Osteocyte (in vitro differentiated cells): ENCODE results near the gene NPAS2. TPM values are rescaled to one million over a fixed set of nuclear protein-coding genes. Genes with fewer than 3 reads are reported as not detected.

Experiments
- DNase-seq: peaks from one replicate; pipeline ENCODE4 v3.0.0; 2021; ENCODE audit warnings: mixed read lengths; ENCODE audit not compliant: unreplicated experiment; ENCODE audit errors: extremely low spot score
- H3K27ac Mint-ChIP-seq: one replicate; pipeline ENCODE4 v1.8.0; 2021; ENCODE audit warnings: mild to moderate bottlenecking, mixed read lengths; ENCODE audit not compliant: unreplicated experiment
- H3K27me3 Mint-ChIP-seq: one replicate; pipeline ENCODE4 v1.8.0; 2021; ENCODE audit warnings: mixed read lengths; ENCODE audit not compliant: unreplicated experiment
- H3K36me3 Mint-ChIP-seq: one replicate; pipeline ENCODE4 v1.8.0; 2021; ENCODE audit warnings: mixed read lengths; ENCODE audit not compliant: unreplicated experiment
- H3K4me1 Mint-ChIP-seq: one replicate; pipeline ENCODE4 v1.8.0; 2021; ENCODE audit warnings: mixed read lengths; ENCODE audit not compliant: unreplicated experiment
- H3K4me3 Mint-ChIP-seq: one replicate; pipeline ENCODE4 v1.8.0; 2021; ENCODE audit warnings: mild to moderate bottlenecking, moderate library complexity, mixed read lengths; ENCODE audit not compliant: unreplicated experiment
- H3K9me3 Mint-ChIP-seq: one replicate; pipeline ENCODE4 v1.8.0; 2021; ENCODE audit warnings: mixed read lengths; ENCODE audit not compliant: unreplicated experiment
- CTCF ChIP-seq: fragments of 200-600 bp; sonication (generic); IDR thresholded peaks from 2 replicates; pipeline ENCODE4 v1.5.0; 2021; ENCODE audit warnings: antibody characterized with exemption, mild to moderate bottlenecking, moderate library complexity
- total RNA-seq: library from RNA; stranded (reverse); gene quantifications from 2 replicates; pipeline ENCODE4 v1.2.1, GENCODE V29; 2021

Gene NPAS2
- total RNA-seq, 1 donor from 2014 or later, result 16.6 TPM

GRCh38 chr2:100974712-100975520, 155.0 kb downstream of the NPAS2 start:
- no peaks in the 10 kb centered on the region for H3K9me3 Mint-ChIP-seq
- peaks cover 5% of the 10 kb centered on the region for H3K4me1 Mint-ChIP-seq
- peaks cover 34% of the 10 kb centered on the region for H3K36me3 Mint-ChIP-seq
- TF ChIP-seq CTCF, result no peak
- H3K4me3 Mint-ChIP-seq, result no peak overlapping the region
- no peak overlapping the region for H3K27ac Mint-ChIP-seq
- no peaks in the 10 kb centered on the region for H3K27me3 Mint-ChIP-seq
- no peak for DNase-seq

GRCh38 chr2:100975521-100975785, 155.5 kb downstream of the NPAS2 start:
- peaks cover 35% of the 10 kb centered on the region for H3K36me3 Mint-ChIP-seq
- H3K27me3 Mint-ChIP-seq, result no peaks in the 10 kb centered on the region
- peaks cover 5% of the 10 kb centered on the region for H3K4me1 Mint-ChIP-seq
- H3K4me3 Mint-ChIP-seq, result no peak overlapping the region
- H3K27ac Mint-ChIP-seq, result no peak overlapping the region
- DNase-seq, result no peak
- no peak for TF ChIP-seq CTCF
- H3K9me3 Mint-ChIP-seq, result no peaks in the 10 kb centered on the region

- Mint-ChIP-seq H3K9me3 (no peaks in the 10 kb centered on the region), H3K36me3 (peaks cover 31% of the 10 kb centered on the region), H3K4me3 (no peak overlapping the region), H3K27me3 (no peaks in the 10 kb centered on the region), H3K27ac (no peak overlapping the region), H3K4me1 (peaks cover 7% of the 10 kb centered on the region)
- no peak for TF ChIP-seq CTCF
- no peak for DNase-seq
These were observed 156.1 kb downstream of the NPAS2 start for GRCh38 chr2:100976061-100976460.

- Mint-ChIP-seq H3K27me3 (no peaks in the 10 kb centered on the region), H3K27ac (no peak overlapping the region), H3K4me1 (peaks cover 8% of the 10 kb centered on the region), H3K4me3 (no peak overlapping the region), H3K36me3 (peaks cover 29% of the 10 kb centered on the region), H3K9me3 (no peaks in the 10 kb centered on the region)
- no peak for TF ChIP-seq CTCF
- DNase-seq, result no peak
These were observed 156.9 kb downstream of the NPAS2 start for GRCh38 chr2:100976645-100977391.

- H3K9me3 Mint-ChIP-seq, result no peaks in the 10 kb centered on the region
- DNase-seq, result no peak
- no peak overlapping the region for H3K27ac Mint-ChIP-seq
- H3K36me3 Mint-ChIP-seq, result peaks cover 33% of the 10 kb centered on the region
- no peak overlapping the region for H3K4me3 Mint-ChIP-seq
- no peaks in the 10 kb centered on the region for H3K27me3 Mint-ChIP-seq
- no peak for TF ChIP-seq CTCF
- peaks cover 8% of the 10 kb centered on the region for H3K4me1 Mint-ChIP-seq
These were observed 157.6 kb downstream of the NPAS2 start for GRCh38 chr2:100977511-100977910.
